GF-D8 (cell line): Measurements from ENCODE around the gene C5orf22.
A peak's percentile ranks its signal among the peaks of the same experiment; 100 is the strongest.
"Not testable (repeated sequence)": the region's sequence is repeated elsewhere in the genome, so short reads cannot be mapped to it uniquely, and the experiment has no call there.

ENCODE experiments used
- DNase-seq: peaks from one replicate; lab custom pipeline; 2025; lab: John Stamatoyannopoulos, UW

The C5orf22 gene

DNA sequence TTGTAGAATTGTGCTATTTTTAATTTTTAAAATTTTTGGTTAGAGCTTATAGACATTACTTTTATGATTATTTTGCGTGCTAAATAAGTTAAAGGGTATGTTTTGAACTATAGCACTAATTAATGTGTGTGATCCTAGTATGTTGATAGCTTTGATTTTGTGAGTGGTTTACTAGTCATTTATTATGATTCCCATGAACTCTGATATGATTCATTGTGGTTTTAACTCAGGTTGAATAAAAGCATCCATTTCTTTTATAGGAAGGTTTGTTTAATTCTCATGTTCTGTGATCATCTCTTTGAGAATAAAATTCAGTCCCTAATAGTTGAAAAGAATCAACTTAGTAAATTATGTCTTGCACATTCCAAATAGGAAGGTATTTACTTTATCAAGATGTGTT lies 22.5 kb downstream of the C5orf22 start:
- no peak for DNase-seq

- DNase-seq = no peak
These were observed 24.4 kb downstream of the C5orf22 start for GRCh38 chr5:31556461-31556860.

GRCh38 chr5:31559942-31560341 lies 27.8 kb downstream of the C5orf22 start:
- no peak for DNase-seq

DNA sequence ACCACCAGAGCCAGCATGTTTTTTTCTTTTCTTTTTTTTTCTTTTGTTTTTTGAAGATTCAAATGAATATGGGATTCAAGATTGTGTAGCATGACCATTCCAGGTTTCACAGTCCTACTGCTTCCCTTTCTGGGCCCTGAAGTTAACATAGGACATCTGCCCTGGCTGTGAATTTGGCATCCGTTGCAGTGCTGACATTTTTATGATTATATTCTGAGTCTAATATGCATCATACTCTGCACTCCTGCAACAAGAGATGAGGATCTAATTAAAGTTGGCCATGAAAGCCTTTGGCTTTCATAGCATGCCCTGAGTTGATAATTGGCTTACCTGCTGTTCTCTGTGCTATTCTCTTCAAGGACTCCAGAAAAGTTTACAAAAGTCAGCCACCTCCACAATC lies 29.8 kb downstream of the C5orf22 start:
- no peak for DNase-seq

DNA sequence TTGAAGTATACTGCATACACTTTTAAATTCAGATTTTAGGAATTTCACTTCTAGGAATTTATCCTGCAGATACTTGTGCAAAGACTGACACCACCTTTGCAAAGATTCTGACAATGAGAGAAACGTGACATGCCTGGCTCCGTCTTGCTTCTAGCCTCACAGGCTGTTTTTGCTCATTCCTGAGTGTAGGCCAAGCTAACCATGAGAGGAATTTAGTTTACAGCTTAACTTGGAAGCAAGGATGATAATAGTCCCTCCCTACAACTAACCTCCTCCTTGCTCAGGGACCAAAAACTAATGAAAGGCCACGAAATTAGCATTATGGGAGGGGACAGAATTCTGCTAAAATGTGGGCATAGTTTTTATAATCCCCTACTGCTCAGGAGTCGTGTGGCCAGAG lies 31.1 kb downstream of the C5orf22 start:
- DNase-seq = no peak

GRCh38 chr5:31566362-31566761 lies 34.3 kb downstream of the C5orf22 start:
- DNase-seq = peak; percentile 79

DNA sequence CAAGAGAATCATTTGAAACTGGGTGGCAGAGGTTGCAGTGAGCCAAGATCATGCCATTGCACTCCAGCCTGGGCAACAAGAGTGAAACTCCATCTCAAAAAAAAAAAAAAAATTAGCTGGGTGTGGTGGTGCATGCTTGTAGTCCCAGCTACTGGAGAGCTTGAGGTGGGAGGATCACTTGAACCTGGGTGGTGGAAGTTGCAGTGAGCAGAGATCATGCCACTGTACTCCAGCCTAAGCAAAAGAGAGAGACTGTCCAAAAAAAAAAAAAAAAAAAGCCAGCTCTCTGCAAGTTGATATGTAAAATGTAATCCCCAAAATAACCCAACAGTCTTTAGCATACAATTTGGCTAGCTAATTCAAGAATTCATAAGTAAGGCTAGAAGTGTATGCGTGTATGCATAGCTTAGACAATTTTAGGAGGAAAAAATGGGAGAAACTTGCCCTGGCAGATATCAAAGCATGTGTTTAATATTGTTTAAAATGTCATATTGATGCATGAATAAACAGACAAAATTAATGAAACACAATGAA lies 36.3 kb downstream of the C5orf22 start:
- no peak for DNase-seq

DNA sequence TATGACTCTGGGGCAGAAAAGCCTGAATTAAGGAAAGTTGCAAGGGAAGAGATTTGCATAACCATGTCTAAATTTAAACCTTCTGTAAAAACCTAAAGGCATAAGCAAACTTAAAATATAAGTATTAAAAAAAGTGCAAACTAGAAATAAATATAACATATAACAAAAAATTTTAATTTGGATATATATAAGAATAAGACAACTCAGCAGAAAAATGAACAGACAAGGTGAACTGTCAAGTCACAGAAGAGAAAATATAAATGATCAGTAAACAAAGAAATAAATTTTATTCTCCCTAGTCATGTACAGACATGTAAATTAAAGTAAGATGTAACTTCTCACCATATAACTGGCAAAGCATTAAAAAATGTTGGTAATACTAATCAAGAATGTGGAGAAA lies 37.0 kb downstream of the C5orf22 start:
- DNase-seq = no peak

DNA sequence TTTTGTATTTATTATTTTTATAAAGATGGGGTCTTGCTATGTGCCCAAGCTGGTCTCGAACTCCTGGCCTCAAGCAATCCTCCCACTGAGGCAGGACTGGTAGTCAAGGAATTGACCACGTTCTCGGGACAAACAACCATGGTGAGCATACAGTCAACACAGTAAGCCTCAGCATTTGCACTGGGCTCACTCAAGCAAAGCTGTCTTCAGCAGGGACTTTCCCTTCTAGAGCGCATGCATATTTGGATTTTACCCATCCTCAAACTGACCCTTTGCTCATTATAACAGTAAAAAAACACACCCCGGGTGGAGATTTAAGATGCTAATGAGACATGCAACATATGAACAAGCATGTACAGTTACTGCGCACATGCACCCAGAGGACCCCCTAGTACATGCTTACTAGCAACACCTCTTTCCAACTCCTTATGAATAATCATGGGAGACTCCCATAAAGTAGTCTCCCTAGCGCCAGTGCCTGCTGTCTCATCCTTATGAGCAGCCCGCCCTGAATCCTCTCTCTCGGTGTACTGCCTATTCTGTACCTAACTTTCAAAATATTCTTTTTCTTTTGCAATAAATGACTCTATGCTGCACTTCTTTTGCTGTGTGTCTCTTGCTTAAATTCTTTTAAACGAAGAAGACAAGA lies 41.5 kb downstream of the C5orf22 start:
- no peak for DNase-seq

DNA sequence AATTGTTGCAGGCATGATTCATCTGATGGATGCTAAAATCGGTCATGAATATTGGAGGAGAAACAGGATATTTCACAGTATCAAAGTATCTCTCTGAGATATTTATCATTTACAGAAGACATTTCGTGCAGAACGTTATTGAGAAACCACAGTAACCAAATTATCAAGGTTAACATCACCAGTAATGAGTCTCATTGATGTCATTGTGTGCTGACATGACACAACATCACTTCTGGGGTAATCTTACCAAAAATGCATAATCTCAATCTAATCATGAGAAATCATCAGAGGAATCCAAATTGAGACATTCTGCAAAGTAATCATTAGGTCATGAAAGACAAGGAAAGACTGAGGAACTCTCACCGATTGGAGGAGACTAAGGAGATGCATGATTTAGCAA lies 42.7 kb downstream of the C5orf22 start:
- DNase-seq = no peak

DNA sequence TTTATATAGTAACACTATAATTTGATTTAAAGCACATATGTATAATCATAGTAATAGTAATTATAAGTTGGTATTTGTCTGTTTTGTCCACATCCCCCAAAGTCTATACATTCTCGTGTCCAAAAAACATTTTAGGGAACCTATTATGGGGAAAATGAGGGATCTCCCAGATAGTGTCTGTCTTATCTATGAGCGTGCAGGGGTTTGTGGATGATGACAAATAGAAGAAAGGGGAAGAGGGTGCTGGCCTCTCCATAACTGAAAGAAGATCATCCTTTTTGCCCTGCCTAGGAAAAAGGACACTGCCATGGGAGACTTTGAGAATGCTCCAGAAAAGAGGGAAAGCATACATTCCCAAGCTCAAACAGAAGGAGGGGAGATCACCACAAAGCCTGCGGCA lies 45.3 kb downstream of the C5orf22 start:
- DNase-seq = no peak

DNA sequence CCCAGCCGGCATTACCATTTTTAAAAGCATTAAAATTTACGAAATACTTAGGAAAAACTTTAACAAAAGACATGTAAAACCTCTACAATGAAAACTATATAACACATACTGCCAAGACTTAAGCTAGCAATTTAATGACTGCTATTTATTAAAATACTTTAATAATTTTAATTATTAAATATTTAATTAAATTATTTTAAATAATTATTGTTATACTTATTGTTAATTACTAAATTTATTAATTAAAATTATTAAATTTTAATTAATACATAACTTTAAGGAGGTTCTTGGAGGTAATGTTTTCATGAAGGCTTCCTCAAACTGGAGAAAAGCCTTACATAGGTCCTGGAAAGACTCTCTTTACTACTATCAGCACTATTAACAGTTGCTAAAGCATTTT lies 47.5 kb downstream of the C5orf22 start:
- DNase-seq = no peak

DNA sequence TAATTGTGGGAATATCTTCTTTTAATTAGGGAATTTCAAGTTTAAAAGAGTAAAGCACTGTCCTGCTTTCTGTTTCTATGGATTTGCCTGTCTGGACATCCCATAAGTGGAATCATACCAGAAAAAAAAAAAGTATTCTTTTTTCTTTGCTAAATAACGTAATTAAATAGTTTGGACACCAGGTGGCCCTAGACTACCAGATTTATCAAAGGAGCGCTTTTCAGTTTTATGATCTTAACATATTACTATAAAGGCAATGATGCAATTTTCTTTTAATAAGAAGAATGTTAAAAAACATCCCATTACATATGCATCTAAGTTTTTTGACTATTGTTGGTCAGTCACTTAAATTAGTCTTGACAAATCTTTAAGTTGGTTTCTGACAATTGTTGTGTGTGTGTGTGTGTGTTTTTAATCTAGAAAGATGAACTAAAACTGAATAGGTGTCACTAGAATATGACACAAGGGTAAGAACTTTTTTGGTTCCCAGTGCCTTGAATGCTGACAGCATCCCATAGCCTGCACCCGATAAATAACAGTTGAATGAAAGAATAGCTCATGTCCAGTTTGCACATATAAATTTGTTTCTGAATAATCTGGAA lies 49.5 kb downstream of the C5orf22 start:
- DNase-seq = peak; percentile 2

- no peak for DNase-seq
These were observed 51.0 kb downstream of the C5orf22 start for GRCh38 chr5:31583129-31583528.

- no peak for DNase-seq
These were observed 53.2 kb downstream of the C5orf22 start for GRCh38 chr5:31585166-31585894.

DNA sequence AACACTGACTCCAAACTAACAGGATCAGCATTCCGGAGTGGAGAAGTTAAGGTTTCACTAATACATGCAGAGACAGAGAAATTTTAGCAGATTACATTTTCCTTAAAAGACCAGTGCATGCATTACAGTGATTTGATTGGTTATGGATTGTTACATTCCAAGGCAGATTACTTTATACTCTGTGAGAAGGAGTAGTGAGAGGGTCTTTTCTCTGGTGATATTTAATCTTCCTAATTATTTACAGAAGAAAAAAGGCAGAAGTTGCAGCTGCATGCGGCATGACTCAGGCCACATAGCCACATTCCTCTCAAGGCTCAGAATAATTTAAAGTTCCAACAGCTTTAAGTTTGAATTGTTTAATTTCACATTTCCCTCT lies 53.8 kb downstream of the C5orf22 start:
- DNase-seq = no peak

GRCh38 chr5:31587546-31587945 lies 55.4 kb downstream of the C5orf22 start:
- DNase-seq = no peak

DNA sequence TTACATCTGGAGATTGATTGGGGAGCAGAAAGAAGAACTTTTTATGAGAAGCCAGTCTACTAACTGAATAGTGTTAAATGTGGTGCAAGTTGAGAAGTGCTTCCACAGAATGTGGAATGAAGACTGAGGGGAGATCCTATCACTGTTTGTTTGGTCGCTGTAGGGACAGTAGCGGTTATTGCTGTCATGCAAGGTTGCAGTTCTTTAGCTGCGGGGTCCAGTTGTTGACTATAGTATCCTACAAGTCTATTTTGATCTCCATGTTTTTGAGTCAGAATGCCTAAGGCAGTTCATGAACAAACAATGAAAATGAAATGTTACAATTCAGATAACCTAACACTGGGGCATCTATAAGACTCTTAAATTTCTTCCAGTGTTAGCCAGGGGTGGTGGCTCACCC lies 61.6 kb downstream of the C5orf22 start:
- no peak for DNase-seq

- DNase-seq = no peak
These were observed 64.3 kb downstream of the C5orf22 start for GRCh38 chr5:31596354-31596753.

- DNase-seq = no peak
These were observed 66.8 kb downstream of the C5orf22 start for GRCh38 chr5:31598640-31599611.

DNA sequence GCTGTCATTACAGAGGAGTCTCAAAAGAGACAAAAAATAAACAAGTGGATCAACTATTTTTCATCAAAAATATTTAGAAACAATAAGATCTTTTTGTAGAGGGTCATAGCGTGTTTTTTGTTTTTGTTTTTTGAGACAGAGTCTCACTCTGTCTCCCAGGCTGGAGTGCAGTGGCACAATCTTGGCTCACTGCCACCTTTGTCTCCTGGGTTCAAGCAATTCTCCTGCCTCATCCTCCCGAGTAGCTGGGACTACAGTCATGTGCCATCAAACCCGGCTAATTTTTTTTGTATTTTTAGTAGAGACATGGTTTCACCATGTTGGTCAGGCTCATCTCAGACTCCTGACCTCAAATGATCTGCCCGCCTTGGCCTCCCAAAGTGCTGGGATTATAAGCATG lies 70.2 kb downstream of the C5orf22 start:
- DNase-seq = not testable (repeated sequence)

GRCh38 chr5:31604240-31604639 lies 72.1 kb downstream of the C5orf22 start:
- no peak for DNase-seq
